SKM-1 treated with dmso at 0.1 percent for 144 hours (cell line): ENCODE measurements around the gene ZNF615.
"Not testable (repeated sequence)": the region's sequence is repeated elsewhere in the genome, so short reads cannot be mapped to it uniquely, and the experiment has no call there.

Source experiments
- DNase-seq: peaks from one replicate; lab custom pipeline; 2025; ENCODE audit not compliant: unreplicated experiment; lab: John Stamatoyannopoulos, UW

The ZNF615 gene

GRCh38 chr19:52007806-52008557 lies at the start of gene ZNF615:
ZNF615 (minus strand) TSS chr19:52008211; CDS start chr19:52003711, 4,500 bp downstream.
- DNase-seq, result peak; percentile 46

GRCh38 chr19:52056480-52056879 lies 48.5 kb upstream of the ZNF615 start:
- not testable (repeated sequence) for DNase-seq

- not testable (repeated sequence) for DNase-seq
Observed at GRCh38 chr19:52051736-52052135, 43.7 kb upstream of the ZNF615 start.

DNA sequence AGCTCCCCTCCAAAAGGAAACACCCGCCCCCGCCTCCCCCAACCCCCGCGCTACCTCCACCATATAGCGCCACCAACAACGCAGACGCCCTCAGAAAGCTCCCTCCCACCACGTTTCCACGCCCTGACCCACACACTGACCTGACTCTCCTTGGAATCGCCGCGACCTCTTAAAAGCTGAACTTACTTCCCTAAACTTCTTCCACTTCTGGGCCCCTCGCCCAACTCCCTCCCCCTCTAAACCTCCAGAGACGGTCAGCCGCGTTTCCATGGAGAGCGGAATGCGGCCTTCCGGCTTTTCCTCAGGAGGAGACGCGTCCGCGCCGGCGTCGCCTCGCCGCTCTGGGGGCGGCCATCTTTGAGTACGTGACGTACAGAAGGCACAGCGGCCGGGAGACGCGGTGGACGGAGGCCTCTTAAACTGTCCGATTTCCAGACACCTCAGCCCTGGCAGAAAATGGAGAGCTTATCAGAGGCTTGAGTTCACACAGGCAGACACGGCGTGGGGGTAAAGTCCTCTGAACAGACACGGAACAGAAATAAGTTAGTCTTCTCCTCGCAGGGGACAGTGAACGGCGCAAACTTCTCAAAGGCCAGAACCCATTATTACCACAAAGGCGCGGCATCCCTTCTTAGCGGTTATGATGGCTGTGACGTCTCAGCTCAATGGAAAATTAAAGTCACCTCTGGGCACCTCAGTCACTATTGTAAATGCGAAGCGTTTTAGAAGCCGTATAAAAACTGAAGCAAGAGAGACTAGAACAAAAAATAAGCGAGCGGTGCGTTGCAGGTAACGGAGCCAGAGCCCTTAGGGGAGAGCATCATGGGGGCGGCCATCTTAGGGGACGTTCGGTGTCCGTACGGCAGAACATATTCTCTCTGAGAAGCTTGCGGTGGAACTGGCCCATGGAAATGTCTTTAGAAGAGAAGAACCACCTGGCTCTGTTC lies 40.8 kb upstream of the ZNF615 start, which contains the start of gene ZNF432:
Gene ZNF432 (minus strand): TSS at position 284 of the 947 bp plus-strand sequence. CDS start 1,970 bp downstream, outside the sequence.
- peak; percentile 67 for DNase-seq

- DNase-seq, result no peak
Observed at GRCh38 chr19:52039169-52039568, 31.2 kb upstream of the ZNF615 start.

- no peak for DNase-seq
Observed at GRCh38 chr19:52034051-52034728, 26.2 kb upstream of the ZNF615 start.

- DNase-seq, result no peak
Observed at GRCh38 chr19:52028780-52029123, 20.7 kb upstream of the ZNF615 start.

- DNase-seq, result peak; percentile 20
Observed at GRCh38 chr19:52028027-52028779, 20.2 kb upstream of the ZNF615 start, which contains the start of gene ZNF614. ZNF614 (minus strand) TSS chr19:52028379; CDS start chr19:52025745, 2,634 bp downstream.

DNA sequence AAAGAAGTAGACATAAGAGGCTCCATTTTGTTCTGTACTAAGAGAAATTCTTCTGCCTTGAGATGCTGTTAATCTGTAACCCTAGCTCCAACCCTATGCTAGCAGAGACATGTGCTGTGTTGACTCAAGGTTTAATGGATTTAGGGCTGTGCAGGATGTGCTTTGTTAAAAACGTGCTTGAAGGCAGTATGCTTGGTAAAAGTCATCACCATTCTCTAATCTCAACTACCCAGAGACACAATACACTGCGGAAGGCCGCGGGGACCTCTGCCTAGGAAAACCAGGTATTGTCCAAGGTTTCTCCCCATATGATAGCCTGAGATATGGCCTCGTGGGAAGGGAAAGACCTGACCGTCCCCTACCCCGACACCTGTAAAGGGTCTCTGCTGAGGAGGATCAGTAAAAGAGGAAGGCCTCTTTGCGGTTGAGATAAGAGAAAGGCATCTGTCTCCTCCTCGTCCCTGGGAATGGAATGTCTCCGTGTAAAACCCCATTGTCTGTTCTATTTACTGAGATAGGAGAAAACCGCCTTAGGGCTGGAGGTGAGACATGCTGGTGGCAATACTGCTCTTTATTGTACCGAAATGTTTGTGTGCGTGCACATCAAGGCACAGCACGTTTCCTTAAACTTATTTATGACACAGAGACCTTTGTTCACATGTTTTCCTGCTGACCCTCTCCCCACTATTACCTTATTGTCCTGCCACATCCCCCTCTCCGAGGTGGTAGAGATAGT lies 18.4 kb upstream of the ZNF615 start:
- not testable (repeated sequence) for DNase-seq

GRCh38 chr19:52024478-52024877 lies 16.5 kb upstream of the ZNF615 start:
- not testable (repeated sequence) for DNase-seq

- no peak for DNase-seq
Observed at GRCh38 chr19:52022193-52022592, 14.2 kb upstream of the ZNF615 start.

DNA sequence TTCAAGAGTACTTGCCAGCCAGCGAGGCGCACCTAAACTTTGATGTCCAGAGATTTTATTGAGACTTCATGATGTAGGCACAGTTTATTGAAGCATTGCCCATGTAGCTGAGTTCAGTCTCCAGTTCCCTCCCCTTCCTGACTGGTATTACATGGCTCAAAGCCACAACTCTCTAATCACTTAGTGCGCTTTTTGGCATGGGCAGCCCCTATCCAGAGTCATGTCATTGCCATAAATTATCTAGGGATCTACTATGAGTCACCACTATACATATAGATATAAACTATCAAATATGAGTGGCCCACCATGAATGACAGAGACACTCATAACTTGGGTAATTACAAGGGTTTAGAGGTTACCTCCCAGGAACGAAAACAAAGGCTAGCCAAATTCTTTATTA lies 12.5 kb upstream of the ZNF615 start:
- DNase-seq, result no peak

DNA sequence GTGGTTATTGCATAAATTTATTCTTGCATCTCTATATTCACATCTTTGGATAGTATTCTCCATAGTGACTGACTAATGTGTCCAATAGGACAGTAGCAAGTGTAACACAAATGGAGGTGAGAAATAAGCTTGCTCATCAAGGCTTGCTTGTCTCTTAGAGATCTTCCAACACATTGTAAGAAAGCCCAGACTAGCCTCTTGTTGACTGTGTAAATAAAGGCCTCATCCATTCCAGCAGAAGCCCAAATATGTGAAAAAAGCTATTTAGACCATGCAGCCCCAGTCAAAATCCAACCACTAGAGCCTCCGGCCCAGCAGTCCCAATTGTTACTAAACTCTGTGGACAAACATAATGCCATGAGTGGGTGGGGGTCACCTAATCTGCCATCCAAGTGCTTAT lies 2.7 kb upstream of the ZNF615 start:
- no peak for DNase-seq

GRCh38 chr19:52007451-52007805 lies 583 bp downstream of the ZNF615 start:
- no peak for DNase-seq

DNA sequence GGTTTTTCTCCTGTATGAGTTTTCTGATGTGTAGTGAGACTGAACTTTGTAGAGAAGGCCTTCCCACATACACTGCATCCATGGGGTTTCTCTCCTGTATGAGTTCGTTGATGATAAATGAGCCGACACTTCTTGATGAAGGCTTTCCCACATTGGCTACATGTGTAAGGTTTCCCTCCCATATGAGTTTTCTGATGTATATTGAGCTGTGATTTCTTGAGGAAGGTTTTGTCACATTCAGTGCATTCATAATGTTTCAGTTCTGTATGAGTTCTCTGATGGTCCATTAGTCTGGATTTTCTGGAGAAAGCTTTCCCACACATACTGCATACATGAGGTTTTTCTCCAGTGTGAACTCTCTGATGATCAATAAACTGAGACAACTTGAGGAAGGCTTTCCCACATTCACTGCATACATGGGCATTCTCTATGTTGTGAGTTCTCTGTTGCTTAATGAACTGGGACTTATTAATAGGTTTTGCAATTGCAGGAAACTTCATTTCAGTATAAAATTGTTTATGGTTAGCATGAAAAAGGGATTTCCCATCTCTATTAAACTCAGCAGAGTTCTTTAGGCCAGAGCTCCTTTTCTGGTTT lies 13.9 kb downstream of the ZNF615 start:
- DNase-seq, result no peak

DNA sequence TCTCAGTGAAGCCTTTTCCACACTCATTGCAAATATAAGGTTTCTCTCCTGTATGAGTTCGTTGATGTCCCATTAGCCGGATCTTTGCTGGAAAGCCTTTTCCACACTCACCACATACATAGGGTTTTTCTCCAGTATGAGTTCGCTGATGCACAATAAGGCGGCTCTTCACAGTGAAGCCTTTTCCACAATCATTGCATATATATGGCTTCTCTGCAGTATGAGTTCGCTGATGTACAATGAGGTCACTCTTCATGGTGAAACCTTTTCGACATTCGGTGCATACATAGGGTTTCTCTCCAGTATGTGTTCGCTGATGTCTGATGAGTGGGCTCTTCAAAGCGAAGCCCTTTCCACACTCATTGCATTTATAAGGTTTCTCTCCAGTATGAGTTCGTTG lies 14.6 kb downstream of the ZNF615 start:
- DNase-seq, result no peak

- DNase-seq, result peak; percentile 71
Observed at GRCh38 chr19:51986309-51987291, 21.4 kb downstream of the ZNF615 start, which contains the start of gene ZNF350. ZNF350 (minus strand) TSS chr19:51986840; CDS start chr19:51974360, 12,480 bp downstream.

GRCh38 chr19:51983361-51983760 lies 24.6 kb downstream of the ZNF615 start:
- no peak for DNase-seq
